HCT116 (cell line): ENCODE data around the gene EP400. TPM values are rescaled to one million over a fixed set of nuclear protein-coding genes. Genes with fewer than 3 reads are reported as not detected.

Experiments used
- ATAC-seq: fragments of 200-7000 bp; cut with Tn5 transposase; 2 replicates; pipeline ENCODE4 v1.9.1; 2020; ENCODE audit warnings: mild to moderate bottlenecking, moderate library complexity
- BruUV-seq: library from RNA; stranded (reverse); fragments of 400-500 nt; replicated peaks from 2 replicates; lab custom pipeline; 2021; lab: Mats Ljungman, UMichigan
- CTCF ChIA-PET: fragments of 300-600 bp; sonication (Branson Sonifier 250); formaldehyde crosslinking; loops from one replicate; lab custom pipeline; 2021; ENCODE audit warnings: antibody characterized with exemption; lab: Charles Lee
- POLR2A ChIA-PET: fragments of 300-600, 350-600 bp; sonication (Branson Sonifier 250); formaldehyde crosslinking; loops from one replicate; lab custom pipeline; 2021; ENCODE audit warnings: antibody characterized with exemption; lab: Charles Lee
- RAD21 ChIA-PET, 2 experiments: fragments of 300-600 bp; sonication (Branson Sonifier 250); formaldehyde crosslinking; loops; one replicate each; lab custom pipeline; 2023; ENCODE audit warnings: low total read pairs in 2 of 2; ENCODE audit not compliant: uncharacterized antibody in 2 of 2, unreplicated experiment in 2 of 2, low non-redundant PET in 1 of 2; lab: Charles Lee
- DNase-seq: peaks from one replicate; pipeline ENCODE4 v3.0.0-alpha.2; 2010; ENCODE audit warnings: low read depth, low spot score
- H2AFZ ChIP-seq: fragments of 200-600 bp; shearing (Covaris generic), sonication (generic); 2 replicates; pipeline ENCODE4 v1.6.1; 2017; ENCODE audit warnings: low read depth, mixed run types, mixed read lengths, antibody characterized with exemption, low read length; ENCODE audit not compliant: poor library complexity, severe bottlenecking
- H3K27ac ChIP-seq: 2 replicates; pipeline ENCODE4 v1.5.1; 2012; ENCODE audit warnings: low read depth, low read length
- H3K27me3 ChIP-seq: fragments of 200-600 bp; sonication (generic); 2 replicates; pipeline ENCODE4 v1.6.1; 2016; ENCODE audit warnings: mixed run types, low read length, mixed read lengths; ENCODE audit not compliant: insufficient read depth
- H3K36me3 ChIP-seq, 2 experiments: fragments of 200-500 bp in 1 of 2; fragments of 200-600 bp in 1 of 2; sonication (Bioruptor generic) in 1 of 2; sonication (generic) in 1 of 2; 2 replicates each; pipeline versions ENCODE4 v1.5.1 to v1.6.1; 2014 to 2016; ENCODE audit warnings: low read length in 2 of 2, inconsistent platforms in 1 of 2, mixed read lengths in 1 of 2, mixed run types in 1 of 2; ENCODE audit not compliant: insufficient read depth in 2 of 2, control insufficient read depth in 1 of 2
- H3K4me1 ChIP-seq, 2 experiments: fragments of 200-600 bp in 1 of 2; sonication (generic) in 1 of 2; 2 replicates each; pipeline versions ENCODE4 v1.5.1 to v1.6.1; 2012 to 2017; ENCODE audit warnings: low read length in 2 of 2, inconsistent platforms in 1 of 2, mild to moderate bottlenecking in 1 of 2, mixed read lengths in 1 of 2, mixed run types in 1 of 2, moderate library complexity in 1 of 2; ENCODE audit not compliant: insufficient read depth in 2 of 2, control insufficient read depth in 1 of 2
- H3K4me2 ChIP-seq: fragments of 200-600 bp; sonication (generic); 2 replicates; pipeline ENCODE4 v1.6.1; 2017; ENCODE audit warnings: mixed run types, low read length, mixed read lengths
- H3K4me3 ChIP-seq, 2 experiments: fragments of 200-600 bp in 1 of 2; sonication (generic) in 1 of 2; replicated peaks in 1 of 2; 2 replicates each; pipeline ENCODE4 v1.5.1; 2011 to 2016; ENCODE audit warnings: low read length in 2 of 2, control low read depth in 1 of 2, low read depth in 1 of 2, mild to moderate bottlenecking in 1 of 2, mixed read lengths in 1 of 2, mixed run types in 1 of 2
- H3K79me2 ChIP-seq: fragments of 200-600 bp; sonication (generic); 2 replicates; pipeline ENCODE4 v1.6.1; 2017; ENCODE audit warnings: mild to moderate bottlenecking, mixed run types, low read length, moderate library complexity, mixed read lengths; ENCODE audit not compliant: insufficient read depth
- H3K9ac ChIP-seq: fragments of 200-600 bp; sonication (generic); 2 replicates; pipeline ENCODE4 v1.6.1; 2016; ENCODE audit warnings: low read length, mixed read lengths
- H3K9me2 ChIP-seq: fragments of 200-600 bp; sonication (generic), shearing (Covaris generic); 2 replicates; pipeline ENCODE4 v1.6.1; 2017; ENCODE audit warnings: mixed run types, mild to moderate bottlenecking, moderate library complexity; ENCODE audit not compliant: insufficient read depth
- H3K9me3 ChIP-seq, 2 experiments: fragments of 200-500 bp in 1 of 2; fragments of 200-600 bp in 1 of 2; sonication (Bioruptor generic) in 1 of 2; sonication (generic) in 1 of 2; 2 replicates each; pipeline ENCODE4 v1.6.1; 2014 to 2017; ENCODE audit warnings: low read length in 2 of 2, mixed read lengths in 2 of 2, inconsistent platforms in 1 of 2, low read depth in 1 of 2, mild to moderate bottlenecking in 1 of 2, mixed run types in 1 of 2, moderate library complexity in 1 of 2; ENCODE audit not compliant: control insufficient read depth in 1 of 2, insufficient read depth in 1 of 2
- H4K20me1 ChIP-seq: fragments of 200-600 bp; sonication (generic), shearing (Covaris generic); 2 replicates; pipeline ENCODE4 v1.6.1; 2017; ENCODE audit warnings: mixed run types, mild to moderate bottlenecking, moderate library complexity; ENCODE audit not compliant: insufficient read depth
- ELF1 ChIP-seq: IDR thresholded peaks from 2 replicates; pipeline ENCODE4 v1.6.1; 2012; ENCODE audit warnings: low read depth, borderline replicate concordance
- EZH2 ChIP-seq: fragments of 200-600 bp; sonication (generic); IDR thresholded peaks from 2 replicates; pipeline ENCODE4 v1.6.1; 2017; ENCODE audit warnings: antibody characterized with exemption, mixed run types
- EZH2phosphoT487 ChIP-seq: fragments of 200-600 bp; IDR thresholded peaks from 2 replicates; pipeline ENCODE4 v1.6.1; 2018; ENCODE audit warnings: antibody characterized with exemption, borderline replicate concordance
- FOSL1 ChIP-seq: IDR thresholded peaks from 2 replicates; pipeline ENCODE4 v1.6.1; 2012; ENCODE audit warnings: low read depth
- POLR2A ChIP-seq: IDR thresholded peaks from 2 replicates; pipeline ENCODE4 v1.7.0; 2011; ENCODE audit warnings: borderline replicate concordance; ENCODE audit not compliant: insufficient read depth, insufficient read length; ENCODE audit errors: extremely low read depth
- RAD21 ChIP-seq: IDR thresholded peaks from 2 replicates; pipeline ENCODE4 v1.6.1; 2012; ENCODE audit warnings: low read depth, mild to moderate bottlenecking
- SIN3A ChIP-seq: IDR thresholded peaks from 2 replicates; pipeline ENCODE4 v1.6.1; 2012; ENCODE audit warnings: low read depth
- TCF7L2 ChIP-seq: IDR thresholded peaks from 2 replicates; pipeline ENCODE4 v1.7.0; 2011; ENCODE audit warnings: borderline replicate concordance, inconsistent platforms; ENCODE audit not compliant: insufficient read depth, insufficient read length; ENCODE audit errors: extremely low read depth
- ZFX ChIP-seq: fragments of 450-650 bp; IDR thresholded peaks from 2 replicates; pipeline ENCODE4 v1.6.1; 2017
- ZNF274 ChIP-seq: fragments of 200-500 bp; sonication (Bioruptor generic); IDR thresholded peaks from 2 replicates; pipeline ENCODE4 v1.6.1; 2014; ENCODE audit warnings: mild to moderate bottlenecking, low read depth, low read length, inconsistent platforms
- intact Hi-C: fragments of 100-400 bp; cut with micrococcal nuclease; formaldehyde crosslinking; loops from 2 replicates; pipeline ENCODE4 v1.10.0; 2022
- total RNA-seq: library from RNA; stranded (reverse); gene quantifications from one replicate; pipeline ENCODE4 v1.2.1, GENCODE V29; 2021; ENCODE audit not compliant: unreplicated experiment
- TF ChIP-seq, protein P1 (sequence below): IDR thresholded peaks from 2 replicates; pipeline ENCODE4 v1.6.1; 2012
- TF ChIP-seq, protein P2 (sequence below): IDR thresholded peaks from 2 replicates; pipeline ENCODE4 v1.6.1; 2012; ENCODE audit warnings: low read depth
- TF ChIP-seq, protein P3 (sequence below): IDR thresholded peaks from 2 replicates; pipeline ENCODE4 v1.6.1; 2012

EP400 gene
- total RNA-seq, 1 experiment from 2014 or later: 54.5 TPM

DNA sequence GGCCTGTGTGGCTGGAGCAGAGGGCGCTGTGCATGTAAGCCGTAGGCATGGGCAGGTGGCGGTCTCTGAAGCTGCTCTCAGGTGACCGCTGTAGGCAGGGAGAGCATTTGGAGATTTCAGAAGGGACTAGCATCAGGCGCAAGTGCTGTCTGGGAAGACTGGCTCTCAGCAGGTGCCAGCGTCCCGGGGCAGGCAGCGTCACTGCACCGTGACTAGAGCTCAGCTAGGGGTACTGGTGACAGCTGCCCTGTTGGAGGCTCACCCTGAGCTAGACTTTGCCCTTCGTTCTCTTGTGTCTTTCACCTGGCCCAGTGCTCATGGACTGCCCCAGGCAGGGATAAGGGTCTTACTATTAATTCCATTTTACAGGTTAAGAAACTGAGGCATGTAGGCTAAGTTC, 115.5 kb downstream of the EP400 start:
- DNase-seq: no peak
- H2AFZ ChIP-seq: no peak overlapping the region
- no peaks in the 10 kb centered on the region for H3K9me3 ChIP-seq
- no TSS peak for BruUV-seq
- no peaks in the 10 kb centered on the region for H3K79me2 ChIP-seq
- ChIA-PET CTCF (no interaction called here), POLR2A (no interaction called here), RAD21 (no interaction called here)
- H4K20me1 ChIP-seq: no peaks in the 10 kb centered on the region
- H3K4me2 ChIP-seq: no peak overlapping the region
- no peak overlapping the region for H3K4me3 ChIP-seq
- no peaks in the 10 kb centered on the region for H3K4me1 ChIP-seq
- no peaks in the 10 kb centered on the region for H3K27me3 ChIP-seq
- H3K9me2 ChIP-seq: no peaks in the 10 kb centered on the region
- no peak overlapping the region for H3K9ac ChIP-seq
- TF ChIP-seq, protein P1, sequence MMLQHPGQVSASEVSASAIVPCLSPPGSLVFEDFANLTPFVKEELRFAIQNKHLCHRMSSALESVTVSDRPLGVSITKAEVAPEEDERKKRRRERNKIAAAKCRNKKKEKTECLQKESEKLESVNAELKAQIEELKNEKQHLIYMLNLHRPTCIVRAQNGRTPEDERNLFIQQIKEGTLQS: no peak
- no peak for TF ChIP-seq ZFX
- TF ChIP-seq EZH2phosphoT487: no peak
- no peak for TF ChIP-seq EZH2
- TF ChIP-seq, protein P2, sequence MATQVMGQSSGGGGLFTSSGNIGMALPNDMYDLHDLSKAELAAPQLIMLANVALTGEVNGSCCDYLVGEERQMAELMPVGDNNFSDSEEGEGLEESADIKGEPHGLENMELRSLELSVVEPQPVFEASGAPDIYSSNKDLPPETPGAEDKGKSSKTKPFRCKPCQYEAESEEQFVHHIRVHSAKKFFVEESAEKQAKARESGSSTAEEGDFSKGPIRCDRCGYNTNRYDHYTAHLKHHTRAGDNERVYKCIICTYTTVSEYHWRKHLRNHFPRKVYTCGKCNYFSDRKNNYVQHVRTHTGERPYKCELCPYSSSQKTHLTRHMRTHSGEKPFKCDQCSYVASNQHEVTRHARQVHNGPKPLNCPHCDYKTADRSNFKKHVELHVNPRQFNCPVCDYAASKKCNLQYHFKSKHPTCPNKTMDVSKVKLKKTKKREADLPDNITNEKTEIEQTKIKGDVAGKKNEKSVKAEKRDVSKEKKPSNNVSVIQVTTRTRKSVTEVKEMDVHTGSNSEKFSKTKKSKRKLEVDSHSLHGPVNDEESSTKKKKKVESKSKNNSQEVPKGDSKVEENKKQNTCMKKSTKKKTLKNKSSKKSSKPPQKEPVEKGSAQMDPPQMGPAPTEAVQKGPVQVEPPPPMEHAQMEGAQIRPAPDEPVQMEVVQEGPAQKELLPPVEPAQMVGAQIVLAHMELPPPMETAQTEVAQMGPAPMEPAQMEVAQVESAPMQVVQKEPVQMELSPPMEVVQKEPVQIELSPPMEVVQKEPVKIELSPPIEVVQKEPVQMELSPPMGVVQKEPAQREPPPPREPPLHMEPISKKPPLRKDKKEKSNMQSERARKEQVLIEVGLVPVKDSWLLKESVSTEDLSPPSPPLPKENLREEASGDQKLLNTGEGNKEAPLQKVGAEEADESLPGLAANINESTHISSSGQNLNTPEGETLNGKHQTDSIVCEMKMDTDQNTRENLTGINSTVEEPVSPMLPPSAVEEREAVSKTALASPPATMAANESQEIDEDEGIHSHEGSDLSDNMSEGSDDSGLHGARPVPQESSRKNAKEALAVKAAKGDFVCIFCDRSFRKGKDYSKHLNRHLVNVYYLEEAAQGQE: no peak
- TF ChIP-seq, protein P3, sequence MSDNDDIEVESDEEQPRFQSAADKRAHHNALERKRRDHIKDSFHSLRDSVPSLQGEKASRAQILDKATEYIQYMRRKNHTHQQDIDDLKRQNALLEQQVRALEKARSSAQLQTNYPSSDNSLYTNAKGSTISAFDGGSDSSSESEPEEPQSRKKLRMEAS: no peak
- TF ChIP-seq FOSL1: no peak
- no peak for TF ChIP-seq SIN3A
- TF ChIP-seq ZNF274: no peak
- no peak for TF ChIP-seq POLR2A
- TF ChIP-seq TCF7L2: no peak
- TF ChIP-seq RAD21: no peak
- TF ChIP-seq ELF1: no peak
- no peak overlapping the region for H3K27ac ChIP-seq
- intact Hi-C loops: no loop called here
- peaks cover 26 to 41% of the 10 kb centered on the region in 2 experiments for H3K36me3 ChIP-seq
- no peak for ATAC-seq
